Neural cell (in vitro differentiated cells): ENCODE data around the gene SARS2.

ENCODE experiments used
- CTCF ChIP-seq: fragments of 450-650 bp; IDR thresholded peaks from 2 replicates; pipeline ENCODE4 v1.5.1; 2014; ENCODE audit warnings: antibody characterized with exemption, mild to moderate bottlenecking, moderate library complexity; ENCODE audit not compliant: poor library complexity, severe bottlenecking
- EP300 ChIP-seq: fragments of 450-650 bp; conservative IDR thresholded peaks from 2 replicates; pipeline ENCODE4 v1.6.1; 2014; ENCODE audit warnings: antibody characterized with exemption, mild to moderate bottlenecking, moderate library complexity; ENCODE audit not compliant: poor library complexity, severe bottlenecking
- EZH2 ChIP-seq: fragments of 200-600, 300-800 bp; shearing (Covaris generic), sonication (generic); IDR thresholded peaks from 2 replicates; pipeline ENCODE4 v1.6.1; 2014; ENCODE audit warnings: antibody characterized with exemption, low read length, borderline replicate concordance, mild to moderate bottlenecking; ENCODE audit not compliant: insufficient read depth, poor library complexity, severe bottlenecking
- POLR2AphosphoS5 ChIP-seq: IDR thresholded peaks from 2 replicates; pipeline ENCODE4 v1.6.1; 2012
- RAD21 ChIP-seq: fragments of 450-650 bp; conservative IDR thresholded peaks from 2 replicates; pipeline ENCODE4 v1.6.1; 2014; ENCODE audit warnings: antibody characterized with exemption, mild to moderate bottlenecking, moderate library complexity
- REST ChIP-seq: IDR thresholded peaks from 2 replicates; pipeline ENCODE4 v1.6.1; 2012; ENCODE audit warnings: borderline replicate concordance
- SMC3 ChIP-seq: fragments of 450-650 bp; conservative IDR thresholded peaks from 2 replicates; pipeline ENCODE4 v1.6.1; 2014; ENCODE audit warnings: antibody characterized with exemption, mild to moderate bottlenecking, moderate library complexity; ENCODE audit not compliant: poor library complexity
- TAF1 ChIP-seq: IDR thresholded peaks from 2 replicates; pipeline ENCODE4 v1.6.1; 2012; ENCODE audit warnings: low read depth

- TF ChIP-seq CTCF (no peak), EZH2 (no peak), POLR2AphosphoS5 (no peak), REST (no peak), TAF1 (no peak), EP300 (no peak), RAD21 (no peak), SMC3 (no peak)
Observed at GRCh38 chr19:38917921-38918491, 12.6 kb downstream of the SARS2 start.
